H4 (cell line): Measurements from ENCODE around the gene ZCCHC14. TPM values are rescaled to one million over a fixed set of nuclear protein-coding genes. Genes with fewer than 3 reads are reported as not detected.
"Not testable (repeated sequence)": the region's sequence is repeated elsewhere in the genome, so short reads cannot be mapped to it uniquely, and the experiment has no call there.

Experiments used
- DNase-seq: peaks from one replicate; pipeline ENCODE4 v3.0.0-alpha.2; 2015; ENCODE audit warnings: low spot score
- total RNA-seq: library from RNA; depleted of rRNA; stranded (reverse); fragments of >200 nt; shearing (Covaris generic); gene quantifications from 2 replicates; pipeline ENCODE4 v1.2.3, GENCODE V29; 2014; rRNA removed

ZCCHC14 gene
- total RNA-seq, 1 experiment from 2014 or later = 6.3 TPM

DNA sequence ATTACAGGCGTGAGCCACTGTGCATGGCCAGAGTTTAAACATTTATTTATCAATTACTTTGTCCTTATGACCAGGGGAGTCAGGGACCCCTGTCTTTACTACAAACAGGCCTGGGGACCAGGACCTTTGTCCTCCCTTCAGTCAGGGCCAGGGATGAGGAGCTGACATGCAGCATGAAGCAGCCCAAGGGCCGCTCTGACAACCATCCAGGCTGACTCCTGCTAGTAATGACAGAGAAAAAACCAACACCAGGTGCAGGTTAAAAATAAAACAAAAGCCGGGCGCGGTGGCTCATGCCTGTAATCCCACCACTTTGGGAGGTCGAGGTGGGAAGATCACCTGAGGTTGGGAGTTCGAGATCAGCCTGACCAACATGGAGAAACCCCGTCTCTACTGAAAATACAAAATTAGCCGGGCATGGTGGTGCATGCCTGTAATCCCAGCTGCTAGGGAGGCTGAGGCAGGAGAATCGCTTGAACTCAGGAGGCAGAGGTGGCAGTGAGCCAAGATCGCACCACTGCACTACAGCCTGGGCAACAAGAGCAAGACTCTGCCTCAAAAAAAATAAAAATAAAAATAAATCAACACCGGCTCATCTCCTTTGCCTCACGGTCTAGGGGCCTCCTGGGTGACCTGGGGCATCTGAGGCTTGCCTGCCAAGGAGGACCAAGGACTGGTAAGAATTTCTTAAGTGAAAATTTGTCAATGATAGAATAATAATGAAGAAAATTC, 129.8 kb downstream of the ZCCHC14 start:
- not testable (repeated sequence) for DNase-seq

GRCh38 chr16:87361916-87362619, 130.8 kb downstream of the ZCCHC14 start:
- DNase-seq = no peak

DNA sequence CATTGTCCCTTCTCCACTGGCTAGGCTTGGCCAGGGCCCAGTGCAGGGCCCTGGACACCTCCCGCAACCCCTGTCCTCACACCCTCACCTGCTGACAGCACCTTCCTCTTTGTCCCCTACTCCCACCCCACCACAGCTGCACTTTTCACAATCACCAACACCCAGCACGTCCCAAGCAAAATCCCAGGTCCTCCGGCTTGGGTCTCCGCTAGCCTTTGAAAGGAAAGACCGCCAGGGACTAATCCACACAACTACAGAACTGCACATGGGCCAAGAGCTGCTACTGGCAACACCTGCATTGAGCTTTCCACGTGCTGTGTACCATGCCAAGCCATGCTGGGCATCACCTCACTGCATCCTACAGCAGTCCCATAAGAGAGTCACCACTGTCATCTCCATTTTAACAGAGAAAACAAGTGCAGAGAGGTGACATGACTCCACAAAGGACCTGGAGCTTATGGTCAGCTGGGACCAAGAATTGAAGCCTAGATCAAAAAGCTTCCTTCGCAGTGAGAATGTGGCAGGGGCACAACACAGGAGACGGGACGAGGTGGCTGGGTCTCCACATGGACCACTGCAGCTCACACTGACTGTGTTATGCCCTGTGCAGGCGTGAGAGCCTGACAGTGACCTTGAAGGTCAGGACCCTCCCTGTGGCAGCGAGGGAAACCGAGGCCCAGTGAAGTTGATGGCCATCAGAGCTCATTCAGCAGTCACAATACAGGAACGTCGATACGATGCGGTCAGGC, 131.8 kb downstream of the ZCCHC14 start:
- DNase-seq = no peak

DNA sequence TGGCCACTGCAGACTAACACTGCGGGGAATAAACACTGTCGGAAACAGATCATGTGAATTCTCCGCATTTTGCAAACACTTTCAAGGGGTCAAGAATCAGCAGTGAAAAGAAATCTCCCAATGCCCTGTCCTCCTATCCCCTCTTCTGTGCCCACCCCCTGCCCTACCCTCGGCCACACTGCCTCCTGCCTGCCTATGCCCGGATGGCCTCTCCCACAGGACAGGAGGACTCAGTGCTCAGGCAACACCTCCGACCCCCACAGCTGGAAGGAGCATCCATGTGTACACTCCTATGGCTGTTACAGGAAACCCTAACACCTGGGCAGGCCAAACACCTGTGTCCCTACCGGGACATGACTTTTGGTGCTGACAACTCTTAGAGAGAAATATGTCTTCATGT, 133.7 kb downstream of the ZCCHC14 start:
- DNase-seq = no peak

- no peak for DNase-seq
Measured at GRCh38 chr16:87358696-87359095, 134.1 kb downstream of the ZCCHC14 start.

- DNase-seq = no peak
Measured at GRCh38 chr16:87358250-87358649, 134.6 kb downstream of the ZCCHC14 start.

DNA sequence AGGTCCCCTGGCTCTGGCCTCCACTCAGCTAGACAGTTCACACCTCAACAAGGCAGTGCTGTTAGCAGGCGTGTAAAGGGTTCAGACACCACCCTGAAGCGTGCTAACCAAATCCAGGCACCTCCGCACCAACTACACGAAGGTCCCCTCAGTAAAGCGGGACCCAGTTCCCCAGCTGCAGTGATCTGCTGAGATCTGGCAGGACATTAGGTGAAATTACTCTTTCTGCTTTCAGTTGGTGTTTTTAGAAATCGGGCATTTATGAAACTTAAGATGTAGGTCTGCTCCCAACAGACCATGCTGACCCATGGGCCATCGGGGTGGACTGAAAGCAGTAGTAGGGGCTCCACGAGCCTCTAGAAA, 136.4 kb downstream of the ZCCHC14 start:
- DNase-seq = no peak

Other genes starting within 250 kb of the ZCCHC14 start
- gene C16orf95, start 175.6 kb downstream of the ZCCHC14 start, total RNA-seq = 8.0 and 13.4 TPM in 2 replicates
- 6.9 and 7.4 TPM in 2 replicates for gene FBXO31, start 109.2 kb downstream of the ZCCHC14 start, total RNA-seq
- 26.6 and 28.5 TPM in 2 replicates for gene MAP1LC3B, start 100.7 kb downstream of the ZCCHC14 start, total RNA-seq
- 3.3 and 4.2 TPM in 2 replicates for gene JPH3, start 109.5 kb upstream of the ZCCHC14 start, total RNA-seq